Liver (tissue), 9 donors: ENCODE results near the gene ETV6. TPM values are rescaled to one million over a fixed set of nuclear protein-coding genes. Genes with fewer than 3 reads are reported as not detected.

Experiments
- DNase-seq: peaks from one replicate; pipeline ENCODE4 v3.0.0-alpha.2; 2017; ENCODE audit warnings: low spot score
- H3K27ac ChIP-seq, 2 donors: one replicate each; pipeline ENCODE4 v1.7.0; 2013; ENCODE audit warnings: inconsistent platforms in 2 of 2, low read length in 2 of 2, control low read depth in 1 of 2, low read depth in 1 of 2, mild to moderate bottlenecking in 1 of 2
- H3K27me3 ChIP-seq, 4 donors: one replicate each; pipeline versions ENCODE4 v1.6.1 to v1.7.0; 2013; ENCODE audit warnings: low read length in 3 of 4, inconsistent platforms in 1 of 4, mild to moderate bottlenecking in 1 of 4, moderate library complexity in 1 of 4; ENCODE audit not compliant: control insufficient read depth in 4 of 4, insufficient read depth in 4 of 4
- H3K36me3 ChIP-seq, 4 donors: one replicate each; pipeline versions ENCODE4 v1.6.1 to v1.7.0; 2013; ENCODE audit warnings: low read length in 3 of 4, mild to moderate bottlenecking in 3 of 4, low read depth in 1 of 4, moderate library complexity in 1 of 4; ENCODE audit not compliant: control insufficient read depth in 4 of 4, insufficient read depth in 3 of 4
- H3K4me1 ChIP-seq, 4 donors: one replicate each; pipeline versions ENCODE4 v1.6.1 to v1.7.0; 2013; ENCODE audit warnings: low read length in 3 of 4, mild to moderate bottlenecking in 3 of 4, moderate library complexity in 1 of 4; ENCODE audit not compliant: control insufficient read depth in 4 of 4, insufficient read depth in 4 of 4
- H3K4me3 ChIP-seq, 3 donors: one replicate each; pipeline versions ENCODE4 v1.6.1 to v1.7.0; 2013; ENCODE audit warnings: low read length in 3 of 3, control low read depth in 1 of 3, low read depth in 1 of 3, mild to moderate bottlenecking in 1 of 3
- H3K9ac ChIP-seq, 2 donors: one replicate each; pipeline ENCODE4 v1.7.0; 2013; ENCODE audit warnings: low read length in 2 of 2, mild to moderate bottlenecking in 2 of 2, moderate library complexity in 2 of 2, control low read depth in 1 of 2, low read depth in 1 of 2
- H3K9me3 ChIP-seq, 4 donors: one replicate each; pipeline versions ENCODE4 v1.6.1 to v1.7.0; 2013; ENCODE audit warnings: low read length in 3 of 4; ENCODE audit not compliant: control insufficient read depth in 4 of 4
- EGR1 ChIP-seq, 2 donors: IDR thresholded peaks; 2 replicates each; pipeline ENCODE4 v1.6.1; 2016 to 2018; ENCODE audit warnings: antibody characterized with exemption in 2 of 2, low read depth in 2 of 2
- FOXA2 ChIP-seq: IDR thresholded peaks from 2 replicates; pipeline ENCODE4 v1.6.1; 2016; ENCODE audit warnings: antibody characterized with exemption
- GABPA ChIP-seq, 2 donors: IDR thresholded peaks in 1 of 2; conservative IDR thresholded peaks in 1 of 2; 2 replicates each; pipeline ENCODE4 v1.6.1; 2016; ENCODE audit warnings: antibody characterized with exemption in 2 of 2, mild to moderate bottlenecking in 1 of 2, moderate library complexity in 1 of 2
- HNF4A ChIP-seq, 2 donors: conservative IDR thresholded peaks; 2 replicates each; pipeline ENCODE4 v1.6.1; 2016; ENCODE audit warnings: antibody characterized with exemption in 2 of 2, mild to moderate bottlenecking in 2 of 2
- HNF4G ChIP-seq: IDR thresholded peaks from 2 replicates; pipeline ENCODE4 v1.6.1; 2016; ENCODE audit warnings: antibody characterized with exemption
- JUND ChIP-seq, 2 donors: IDR thresholded peaks; 2 replicates each; pipeline ENCODE4 v1.6.1; 2016; ENCODE audit warnings: antibody characterized with exemption in 2 of 2
- NR2F2 ChIP-seq: IDR thresholded peaks from 2 replicates; pipeline ENCODE4 v1.6.1; 2016; ENCODE audit warnings: antibody characterized with exemption
- RAD21 ChIP-seq, 2 donors: IDR thresholded peaks; 2 replicates each; pipeline ENCODE4 v1.6.1; 2016; ENCODE audit warnings: antibody characterized with exemption in 2 of 2, mild to moderate bottlenecking in 2 of 2
- RXRA ChIP-seq, 2 donors: IDR thresholded peaks; 2 replicates each; pipeline ENCODE4 v1.6.1; 2017 to 2018; ENCODE audit warnings: antibody characterized with exemption in 2 of 2, mild to moderate bottlenecking in 1 of 2
- SP1 ChIP-seq: IDR thresholded peaks from 2 replicates; pipeline ENCODE4 v1.6.1; 2018; ENCODE audit warnings: antibody characterized with exemption, mild to moderate bottlenecking
- TAF1 ChIP-seq: conservative IDR thresholded peaks from 2 replicates; pipeline ENCODE4 v1.6.1; 2016; ENCODE audit warnings: antibody characterized with exemption, mild to moderate bottlenecking
- YY1 ChIP-seq: IDR thresholded peaks from 2 replicates; pipeline ENCODE4 v1.6.1; 2016; ENCODE audit warnings: antibody characterized with exemption, mild to moderate bottlenecking
- WGBS: extraction: QIAGEN DNeasy Blood & Tissue Kit; methylation state at CpG from one replicate; pipeline ENCODE4 v1.1.7; 2013; 5-methylcytosine and 5-hydroxymethylcytosine counted together
- polyA plus RNA-seq, 2 donors: library from polyadenylated mRNA; stranded (reverse) in 1 of 2; unstranded in 1 of 2; fragments of 200-250 nt in 1 of 2; fragments of >200 nt in 1 of 2; fragmentation: Nextera tagmentation in 1 of 2; extraction: Ambion mirVana in 1 of 2; gene quantifications; one replicate each; pipeline versions ENCODE4 v1.2.1 to v1.2.3, GENCODE V29; 2013 to 2015
- total RNA-seq, 2 donors: library from RNA; depleted of rRNA; stranded (reverse); fragments of >200 nt; gene quantifications; one replicate each; pipeline ENCODE4 v1.2.3, GENCODE V29; 2014
- TF ChIP-seq, protein P1 (sequence below): IDR thresholded peaks from 2 replicates; pipeline ENCODE4 v1.6.1; 2016; ENCODE audit warnings: antibody characterized with exemption
- TF ChIP-seq, protein P2 (sequence below): IDR thresholded peaks from 2 replicates; pipeline ENCODE4 v1.6.1; 2016; ENCODE audit warnings: antibody characterized with exemption, mild to moderate bottlenecking
- TF ChIP-seq, protein P3 (sequence below): IDR thresholded peaks from 2 replicates; pipeline ENCODE4 v1.6.1; 2016; ENCODE audit warnings: antibody characterized with exemption
- donor health status: healthy.
- donor health status: healthy.
- donor health status: healthy.
- donor health status: healthy.
- donor health status: healthy.

Gene ETV6
- total and polyA plus RNA-seq, 4 donors, result 2.0 to 6.2 (median 3.5) TPM

DNA sequence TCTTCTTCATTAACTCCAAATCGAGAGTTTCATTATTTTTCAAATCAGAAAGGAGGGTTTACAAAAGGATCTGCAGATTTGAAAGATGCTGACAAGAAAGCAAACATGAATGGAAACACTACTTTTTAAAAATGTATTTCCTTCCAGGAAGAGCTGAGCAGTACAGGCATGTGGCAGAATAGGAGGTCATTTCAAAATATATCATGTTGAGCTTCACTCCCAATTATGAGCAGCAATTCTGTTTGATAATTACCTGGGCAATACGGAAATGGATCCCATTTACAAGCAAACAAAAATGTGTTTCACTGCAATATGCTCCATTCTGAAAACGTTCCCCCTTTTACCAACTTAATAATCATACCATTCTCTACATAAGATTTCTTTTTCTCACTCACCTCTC is 273.6 kb downstream of the ETV6 start:
- no peak for DNase-seq
- TF ChIP-seq, protein P1, sequence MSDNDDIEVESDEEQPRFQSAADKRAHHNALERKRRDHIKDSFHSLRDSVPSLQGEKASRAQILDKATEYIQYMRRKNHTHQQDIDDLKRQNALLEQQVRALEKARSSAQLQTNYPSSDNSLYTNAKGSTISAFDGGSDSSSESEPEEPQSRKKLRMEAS, result no peak
- TF ChIP-seq SP1, result no peak
- H3K27ac ChIP-seq, result no peak overlapping the region
- H3K9me3 ChIP-seq, result no peaks in the 10 kb centered on the region
- WGBS, result 62% methylated on average over 3 of the region's 3 CpGs
- no peaks in the 10 kb centered on the region for H3K4me1 ChIP-seq
- H3K36me3 ChIP-seq, result no peaks in the 10 kb centered on the region
- H3K27me3 ChIP-seq, result no peaks in the 10 kb centered on the region
- H3K9ac ChIP-seq, result no peak overlapping the region
- H3K4me3 ChIP-seq, result no peak overlapping the region

DNA sequence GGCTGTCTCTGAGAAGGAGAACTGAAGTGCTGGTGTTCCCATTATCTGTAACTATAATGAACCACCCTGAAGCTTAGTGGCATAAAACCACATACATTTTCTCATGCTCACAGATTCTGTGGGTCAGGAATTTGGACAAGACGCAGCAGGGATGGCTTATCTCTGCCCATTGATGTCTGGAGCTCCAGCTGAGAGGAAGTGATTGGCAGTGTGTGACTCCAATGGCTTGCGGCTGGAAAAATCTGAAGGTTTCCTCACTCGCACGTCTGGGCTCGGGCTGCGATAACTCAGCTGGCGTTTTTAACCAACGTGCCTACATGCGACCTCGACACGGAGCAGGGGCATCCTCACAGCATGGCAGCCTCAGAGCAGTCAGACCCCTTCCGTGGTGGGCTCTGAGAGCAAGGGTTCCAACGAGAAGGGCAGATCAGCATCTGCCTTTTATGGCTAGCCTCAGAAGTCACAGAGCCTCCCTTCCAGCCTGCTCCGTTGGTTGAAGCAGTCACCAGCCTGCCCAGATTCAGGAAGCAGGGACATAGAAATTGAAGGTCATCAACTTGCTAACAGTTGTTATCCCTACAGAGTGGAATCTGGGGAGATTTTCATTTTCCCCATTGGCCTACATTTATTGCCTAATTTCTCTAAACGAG is 277.9 kb downstream of the ETV6 start:
- WGBS, result 58% methylated on average over 15 of the region's 15 CpGs
- Histone ChIP-seq H3K27me3 (no peaks in the 10 kb centered on the region), H3K36me3 (no peaks in the 10 kb centered on the region), H3K4me3 (no peak overlapping the region), H3K27ac (no peak overlapping the region), H3K4me1 (no peaks in the 10 kb centered on the region), H3K9ac (no peak overlapping the region), H3K9me3 (no peaks in the 10 kb centered on the region)
- DNase-seq, result no peak
- TF ChIP-seq, protein P1, result no peak
- TF ChIP-seq HNF4G, result no peak
- TF ChIP-seq, protein P2, sequence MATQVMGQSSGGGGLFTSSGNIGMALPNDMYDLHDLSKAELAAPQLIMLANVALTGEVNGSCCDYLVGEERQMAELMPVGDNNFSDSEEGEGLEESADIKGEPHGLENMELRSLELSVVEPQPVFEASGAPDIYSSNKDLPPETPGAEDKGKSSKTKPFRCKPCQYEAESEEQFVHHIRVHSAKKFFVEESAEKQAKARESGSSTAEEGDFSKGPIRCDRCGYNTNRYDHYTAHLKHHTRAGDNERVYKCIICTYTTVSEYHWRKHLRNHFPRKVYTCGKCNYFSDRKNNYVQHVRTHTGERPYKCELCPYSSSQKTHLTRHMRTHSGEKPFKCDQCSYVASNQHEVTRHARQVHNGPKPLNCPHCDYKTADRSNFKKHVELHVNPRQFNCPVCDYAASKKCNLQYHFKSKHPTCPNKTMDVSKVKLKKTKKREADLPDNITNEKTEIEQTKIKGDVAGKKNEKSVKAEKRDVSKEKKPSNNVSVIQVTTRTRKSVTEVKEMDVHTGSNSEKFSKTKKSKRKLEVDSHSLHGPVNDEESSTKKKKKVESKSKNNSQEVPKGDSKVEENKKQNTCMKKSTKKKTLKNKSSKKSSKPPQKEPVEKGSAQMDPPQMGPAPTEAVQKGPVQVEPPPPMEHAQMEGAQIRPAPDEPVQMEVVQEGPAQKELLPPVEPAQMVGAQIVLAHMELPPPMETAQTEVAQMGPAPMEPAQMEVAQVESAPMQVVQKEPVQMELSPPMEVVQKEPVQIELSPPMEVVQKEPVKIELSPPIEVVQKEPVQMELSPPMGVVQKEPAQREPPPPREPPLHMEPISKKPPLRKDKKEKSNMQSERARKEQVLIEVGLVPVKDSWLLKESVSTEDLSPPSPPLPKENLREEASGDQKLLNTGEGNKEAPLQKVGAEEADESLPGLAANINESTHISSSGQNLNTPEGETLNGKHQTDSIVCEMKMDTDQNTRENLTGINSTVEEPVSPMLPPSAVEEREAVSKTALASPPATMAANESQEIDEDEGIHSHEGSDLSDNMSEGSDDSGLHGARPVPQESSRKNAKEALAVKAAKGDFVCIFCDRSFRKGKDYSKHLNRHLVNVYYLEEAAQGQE, result no peak
- TF ChIP-seq, protein P3, sequence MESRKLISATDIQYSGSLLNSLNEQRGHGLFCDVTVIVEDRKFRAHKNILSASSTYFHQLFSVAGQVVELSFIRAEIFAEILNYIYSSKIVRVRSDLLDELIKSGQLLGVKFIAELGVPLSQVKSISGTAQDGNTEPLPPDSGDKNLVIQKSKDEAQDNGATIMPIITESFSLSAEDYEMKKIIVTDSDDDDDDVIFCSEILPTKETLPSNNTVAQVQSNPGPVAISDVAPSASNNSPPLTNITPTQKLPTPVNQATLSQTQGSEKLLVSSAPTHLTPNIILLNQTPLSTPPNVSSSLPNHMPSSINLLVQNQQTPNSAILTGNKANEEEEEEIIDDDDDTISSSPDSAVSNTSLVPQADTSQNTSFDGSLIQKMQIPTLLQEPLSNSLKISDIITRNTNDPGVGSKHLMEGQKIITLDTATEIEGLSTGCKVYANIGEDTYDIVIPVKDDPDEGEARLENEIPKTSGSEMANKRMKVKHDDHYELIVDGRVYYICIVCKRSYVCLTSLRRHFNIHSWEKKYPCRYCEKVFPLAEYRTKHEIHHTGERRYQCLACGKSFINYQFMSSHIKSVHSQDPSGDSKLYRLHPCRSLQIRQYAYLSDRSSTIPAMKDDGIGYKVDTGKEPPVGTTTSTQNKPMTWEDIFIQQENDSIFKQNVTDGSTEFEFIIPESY, result no peak
- no peak for TF ChIP-seq TAF1
- TF ChIP-seq GABPA (IDR thresholded peaks at IDR 0.05 in 1 of 2, conservative IDR thresholded peaks at IDR 0.05 in 1 of 2), result no peak
- TF ChIP-seq SP1, result no peak

DNA sequence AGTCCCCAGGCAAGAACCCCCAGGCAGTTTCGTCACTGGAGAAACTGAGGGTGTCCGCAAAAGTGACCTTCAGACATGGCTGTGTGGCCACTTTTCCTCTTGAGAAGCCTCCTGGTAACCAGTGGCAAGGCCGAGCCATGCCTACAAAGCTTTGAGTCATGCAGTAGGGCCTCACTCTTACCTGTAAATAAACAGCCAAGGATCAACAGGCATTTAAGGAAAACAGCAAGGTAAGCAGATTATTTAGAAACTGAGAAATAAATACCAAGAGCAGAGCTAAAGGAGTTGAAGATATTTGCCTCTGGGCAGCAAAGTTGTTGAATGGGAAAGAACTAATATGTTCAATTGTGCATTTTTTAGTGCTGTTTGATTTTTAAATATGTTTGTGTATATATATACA is 280.2 kb downstream of the ETV6 start:
- H3K4me1 ChIP-seq, result no peaks in the 10 kb centered on the region
- H3K36me3 ChIP-seq, result no peaks in the 10 kb centered on the region
- no peak overlapping the region for H3K4me3 ChIP-seq
- H3K9ac ChIP-seq, result no peak overlapping the region
- no peaks in the 10 kb centered on the region for H3K27me3 ChIP-seq
- TF ChIP-seq NR2F2 (no peak), FOXA2 (no peak), HNF4G (no peak), TAF1 (no peak), JUND (IDR thresholded peaks at IDR 0.05) (no peak), HNF4A (conservative IDR thresholded peaks at IDR 0.05) (no peak), RXRA (IDR thresholded peaks at IDR 0.05) (no peak), EGR1 (IDR thresholded peaks at IDR 0.05; ENCODE audit: low read depth in 2 of 2) (no peak), RAD21 (IDR thresholded peaks at IDR 0.05) (no peak), YY1 (no peak), SP1 (no peak)
- TF ChIP-seq, protein P2, result no peak
- TF ChIP-seq, protein P3, result no peak
- WGBS, result 94% methylated on average over 3 of the region's 3 CpGs
- no peak for DNase-seq
- no peak overlapping the region for H3K27ac ChIP-seq
- H3K9me3 ChIP-seq, result no peaks in the 10 kb centered on the region
